ENCODE measurements around the gene CD74.

CD74 gene

GRCh38 chr5:150419630-150420270, 7.0 kb upstream of the CD74 start:
- TF ChIP-seq, protein P1, sequence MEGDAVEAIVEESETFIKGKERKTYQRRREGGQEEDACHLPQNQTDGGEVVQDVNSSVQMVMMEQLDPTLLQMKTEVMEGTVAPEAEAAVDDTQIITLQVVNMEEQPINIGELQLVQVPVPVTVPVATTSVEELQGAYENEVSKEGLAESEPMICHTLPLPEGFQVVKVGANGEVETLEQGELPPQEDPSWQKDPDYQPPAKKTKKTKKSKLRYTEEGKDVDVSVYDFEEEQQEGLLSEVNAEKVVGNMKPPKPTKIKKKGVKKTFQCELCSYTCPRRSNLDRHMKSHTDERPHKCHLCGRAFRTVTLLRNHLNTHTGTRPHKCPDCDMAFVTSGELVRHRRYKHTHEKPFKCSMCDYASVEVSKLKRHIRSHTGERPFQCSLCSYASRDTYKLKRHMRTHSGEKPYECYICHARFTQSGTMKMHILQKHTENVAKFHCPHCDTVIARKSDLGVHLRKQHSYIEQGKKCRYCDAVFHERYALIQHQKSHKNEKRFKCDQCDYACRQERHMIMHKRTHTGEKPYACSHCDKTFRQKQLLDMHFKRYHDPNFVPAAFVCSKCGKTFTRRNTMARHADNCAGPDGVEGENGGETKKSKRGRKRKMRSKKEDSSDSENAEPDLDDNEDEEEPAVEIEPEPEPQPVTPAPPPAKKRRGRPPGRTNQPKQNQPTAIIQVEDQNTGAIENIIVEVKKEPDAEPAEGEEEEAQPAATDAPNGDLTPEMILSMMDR (IDR thresholded peaks at IDR 0.05; ENCODE audit: borderline replicate concordance, insufficient read depth, low read depth, low read length): no peak
- no peak overlapping the region for H3K4me3 ChIP-seq (ENCODE audit: low read depth, low read length)

GRCh38 chr5:150413902-150414790, 1.4 kb upstream of the CD74 start:
- peak overlapping the region; percentile 6 for H3K4me3 ChIP-seq (ENCODE audit: low read depth, low read length)

GRCh38 chr5:150413176-150413901, 629 bp upstream of the CD74 start:
- peak overlapping the region; percentile 24 for H3K4me3 ChIP-seq (ENCODE audit: low read depth, low read length)
- TF ChIP-seq, protein P1 (IDR thresholded peaks at IDR 0.05; ENCODE audit: borderline replicate concordance, insufficient read depth, low read depth, low read length): no peak

- H3K4me3 ChIP-seq (ENCODE audit: low read depth, low read length): peak overlapping the region; percentile 97
- TF ChIP-seq, protein P1 (IDR thresholded peaks at IDR 0.05; ENCODE audit: borderline replicate concordance, insufficient read depth, low read depth, low read length): no peak
These were observed 1.3 kb downstream of the CD74 start for GRCh38 chr5:150411245-150411979.

- peak overlapping the region; percentile 97 for H3K4me3 ChIP-seq (ENCODE audit: low read depth, low read length)
- TF ChIP-seq, protein P1 (IDR thresholded peaks at IDR 0.05; ENCODE audit: borderline replicate concordance, insufficient read depth, low read depth, low read length): no peak
These were observed 2.0 kb downstream of the CD74 start for GRCh38 chr5:150410524-150411244.

DNA sequence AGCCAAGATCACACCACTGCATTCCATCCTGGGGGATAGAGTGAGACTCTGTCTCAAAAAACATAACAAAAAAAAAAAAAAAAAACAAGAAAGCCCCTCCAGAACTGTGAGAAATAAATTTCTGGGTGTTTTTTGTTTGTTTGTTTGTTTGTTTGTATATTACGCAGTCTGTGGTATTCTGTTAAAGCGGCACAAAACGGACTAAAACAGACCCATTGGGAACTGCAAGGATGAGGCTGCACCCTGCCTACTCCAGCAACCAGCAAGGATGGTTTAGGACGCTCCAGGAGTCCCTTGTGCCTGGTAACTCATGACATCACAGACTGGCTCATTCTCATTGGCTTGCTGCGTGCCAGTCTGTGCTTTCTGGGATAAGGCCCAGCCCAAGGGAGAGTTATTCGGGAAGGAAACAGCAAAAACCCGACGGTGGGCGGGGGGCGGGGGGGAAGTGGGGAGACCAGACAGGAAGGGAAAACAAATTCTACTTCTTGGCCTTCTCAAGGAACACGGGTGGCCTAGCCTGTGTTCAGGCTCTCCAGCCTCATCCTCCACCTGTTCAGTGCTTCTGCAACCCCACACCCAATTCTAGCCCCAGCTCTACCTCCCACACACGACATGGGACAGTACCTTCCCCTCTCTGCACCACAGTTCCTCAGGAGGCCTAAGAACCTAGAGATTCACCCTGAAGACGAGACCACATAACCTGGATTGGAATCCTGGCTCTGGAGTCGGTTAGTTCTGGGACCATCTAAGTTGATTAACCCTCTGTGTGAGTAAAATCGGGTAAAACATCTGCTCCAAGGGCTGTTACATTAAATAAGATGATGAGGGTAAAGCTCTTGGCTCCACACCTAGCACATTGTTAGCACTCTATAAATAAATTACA, 2.8 kb downstream of the CD74 start:
- TF ChIP-seq, protein P1 (IDR thresholded peaks at IDR 0.05; ENCODE audit: borderline replicate concordance, insufficient read depth, low read depth, low read length): no peak
- peak overlapping the region; percentile 97 for H3K4me3 ChIP-seq (ENCODE audit: low read depth, low read length)

All from GM12875 (cell line).